Calu3 (cell line): Measurements from ENCODE around the gene CITED2. TPM values are rescaled to one million over a fixed set of nuclear protein-coding genes. Genes with fewer than 3 reads are reported as not detected.

Experiments
- BruUV-seq: library from RNA; stranded (reverse); fragments of 400-500 nt; replicated peaks from 2 replicates; lab custom pipeline; 2021; lab: Mats Ljungman, UMichigan
- CTCF ChIA-PET: fragments of 300-600 bp; sonication (Branson Sonifier 250); formaldehyde crosslinking; loops from one replicate; lab custom pipeline; 2022; ENCODE audit warnings: antibody characterized with exemption; lab: Charles Lee
- DNase-seq: peaks from one replicate; pipeline ENCODE4 v3.0.0; 2022
- H3K27ac Mint-ChIP-seq: one replicate; pipeline ENCODE4 v1.8.0; 2022; ENCODE audit warnings: mixed read lengths; ENCODE audit not compliant: unreplicated experiment
- H3K27me3 Mint-ChIP-seq: one replicate; pipeline ENCODE4 v1.8.0; 2022; ENCODE audit warnings: mixed read lengths; ENCODE audit not compliant: unreplicated experiment
- H3K36me3 Mint-ChIP-seq: one replicate; pipeline ENCODE4 v1.8.0; 2022; ENCODE audit warnings: mild to moderate bottlenecking, moderate library complexity, mixed read lengths; ENCODE audit not compliant: insufficient read depth, unreplicated experiment
- H3K4me1 Mint-ChIP-seq: one replicate; pipeline ENCODE4 v1.8.0; 2022; ENCODE audit warnings: mild to moderate bottlenecking, low read depth, mixed read lengths; ENCODE audit not compliant: unreplicated experiment
- H3K4me3 Mint-ChIP-seq: one replicate; pipeline ENCODE4 v1.8.0; 2022; ENCODE audit warnings: mild to moderate bottlenecking, low read depth, moderate library complexity, mixed read lengths; ENCODE audit not compliant: unreplicated experiment
- H3K9me3 Mint-ChIP-seq: one replicate; pipeline ENCODE4 v1.8.0; 2022; ENCODE audit warnings: low read depth, mixed read lengths; ENCODE audit not compliant: unreplicated experiment
- intact Hi-C: fragments of 100-400 bp; cut with micrococcal nuclease; formaldehyde crosslinking; loops from one replicate; pipeline ENCODE4 v1.10.0; 2022; ENCODE audit not compliant: unreplicated experiment
- total RNA-seq: library from RNA; stranded (reverse); gene quantifications from 2 replicates; pipeline ENCODE4 v1.2.3, GENCODE V29; 2022
- TF ChIP-seq, protein P1 (sequence below): fragments of 200-600 bp; IDR thresholded peaks from one replicate; pipeline ENCODE4 v1.8.0; 2022; ENCODE audit warnings: antibody characterized with exemption; ENCODE audit not compliant: unreplicated experiment

CITED2 gene
- total RNA-seq, 1 experiment from 2014 or later = 21.4 TPM

DNA sequence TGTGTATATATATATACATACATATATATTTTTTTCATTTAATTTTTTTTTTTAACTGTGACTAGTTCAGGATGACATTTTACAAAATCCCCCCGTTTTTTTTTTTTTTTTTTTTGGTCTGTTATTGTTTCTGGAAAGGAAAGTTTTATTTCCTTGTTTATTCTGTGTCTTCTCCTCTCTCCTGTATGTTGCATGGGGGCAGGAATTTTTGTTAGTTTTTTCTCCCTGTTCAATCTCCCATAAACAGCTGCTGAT is 50.2 kb downstream of the CITED2 start:
- Mint-ChIP-seq H3K27me3 (no peaks in the 10 kb centered on the region), H3K36me3 (no peaks in the 10 kb centered on the region), H3K4me3 (no peak overlapping the region), H3K27ac (no peak overlapping the region), H3K9me3 (no peaks in the 10 kb centered on the region), H3K4me1 (no peaks in the 10 kb centered on the region)
- intact Hi-C loops = no loop called here
- no peak for DNase-seq
- CTCF ChIA-PET = interaction anchor here (0.6 to 0.8 kb wide), 2 partner anchors 25 to 214 kb away, joined by 3 to 7 read pairs; no protein-coding TSS in a partner anchor
- no TSS peak for BruUV-seq
- TF ChIP-seq, protein P1, sequence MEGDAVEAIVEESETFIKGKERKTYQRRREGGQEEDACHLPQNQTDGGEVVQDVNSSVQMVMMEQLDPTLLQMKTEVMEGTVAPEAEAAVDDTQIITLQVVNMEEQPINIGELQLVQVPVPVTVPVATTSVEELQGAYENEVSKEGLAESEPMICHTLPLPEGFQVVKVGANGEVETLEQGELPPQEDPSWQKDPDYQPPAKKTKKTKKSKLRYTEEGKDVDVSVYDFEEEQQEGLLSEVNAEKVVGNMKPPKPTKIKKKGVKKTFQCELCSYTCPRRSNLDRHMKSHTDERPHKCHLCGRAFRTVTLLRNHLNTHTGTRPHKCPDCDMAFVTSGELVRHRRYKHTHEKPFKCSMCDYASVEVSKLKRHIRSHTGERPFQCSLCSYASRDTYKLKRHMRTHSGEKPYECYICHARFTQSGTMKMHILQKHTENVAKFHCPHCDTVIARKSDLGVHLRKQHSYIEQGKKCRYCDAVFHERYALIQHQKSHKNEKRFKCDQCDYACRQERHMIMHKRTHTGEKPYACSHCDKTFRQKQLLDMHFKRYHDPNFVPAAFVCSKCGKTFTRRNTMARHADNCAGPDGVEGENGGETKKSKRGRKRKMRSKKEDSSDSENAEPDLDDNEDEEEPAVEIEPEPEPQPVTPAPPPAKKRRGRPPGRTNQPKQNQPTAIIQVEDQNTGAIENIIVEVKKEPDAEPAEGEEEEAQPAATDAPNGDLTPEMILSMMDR = no peak

DNA sequence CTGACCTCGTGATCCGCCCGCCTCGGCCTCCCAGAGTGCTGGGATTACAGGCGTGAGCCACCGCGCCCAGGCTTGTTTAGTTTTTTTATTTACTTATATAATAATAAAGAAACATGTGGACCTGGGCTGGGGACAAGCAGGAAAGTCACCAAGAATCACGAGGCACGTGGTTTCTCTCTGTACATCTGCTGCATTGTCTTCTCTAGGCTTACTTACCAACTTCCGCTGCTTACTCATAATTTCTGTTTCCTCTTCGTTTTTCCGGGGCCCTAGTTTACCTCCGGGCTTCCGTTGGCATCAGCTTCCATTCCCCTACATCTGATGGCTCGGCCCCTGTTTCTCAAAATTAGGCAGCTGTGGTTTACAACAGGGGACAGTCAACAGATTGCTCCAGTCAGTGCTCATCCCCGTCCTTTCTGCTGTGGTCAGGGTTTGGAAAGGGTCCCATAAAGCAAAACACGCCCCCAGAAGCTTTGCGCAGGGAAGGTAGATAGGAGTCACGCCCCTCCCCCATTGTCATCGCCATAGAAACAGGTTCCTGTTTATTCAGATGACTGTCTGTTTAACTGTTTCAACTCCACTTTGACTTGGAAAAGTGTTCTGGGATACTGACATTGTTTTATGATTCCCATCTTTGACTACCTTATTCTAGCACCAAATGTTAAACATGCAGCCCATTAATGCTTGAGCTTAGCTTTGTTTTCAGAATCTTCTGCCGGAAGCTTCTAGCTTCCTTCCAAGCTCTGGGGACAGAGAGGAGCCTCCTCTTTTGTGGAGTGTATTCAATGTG is 50.7 kb downstream of the CITED2 start:
- intact Hi-C loops = no loop called here
- CTCF ChIA-PET = interaction anchor here (0.6 to 0.8 kb wide), 2 partner anchors 26 to 214 kb away, joined by 3 to 7 read pairs; no protein-coding TSS in a partner anchor

More for the DNA sequence above, 50.7 kb downstream of the CITED2 start:
- Mint-ChIP-seq H3K36me3 (no peaks in the 10 kb centered on the region), H3K27me3 (no peaks in the 10 kb centered on the region), H3K4me1 (no peaks in the 10 kb centered on the region), H3K4me3 (no peak overlapping the region), H3K9me3 (no peaks in the 10 kb centered on the region), H3K27ac (no peak overlapping the region)
- TF ChIP-seq, protein P1 = no peak
- no TSS peak for BruUV-seq
- no peak for DNase-seq

Other genes starting within 250 kb of the CITED2 start
- gene HECA, start 239.6 kb downstream of the CITED2 start, total RNA-seq = 7.1 and 7.5 TPM in 2 replicates
- gene TXLNB, start 82.7 kb downstream of the CITED2 start, total RNA-seq = 0.07 TPM in 1 of 2 replicates, not detected in the other